GM23338 (cell line): ENCODE measurements around the gene B4GALT6. TPM values are rescaled to one million over a fixed set of nuclear protein-coding genes. Genes with fewer than 3 reads are reported as not detected.
A peak's percentile ranks its signal among the peaks of the same experiment; 100 is the strongest.

Source experiments
- ATAC-seq: fragments of 200-7000 bp; cut with Tn5 transposase; 3 replicates; pipeline ENCODE4 v1.9.1; 2020
- DNase-seq: peaks from one replicate; pipeline ENCODE4 v3.0.0-alpha.2; 2015; ENCODE audit warnings: low spot score
- H2AFZ ChIP-seq: fragments of 200-600 bp; sonication (generic); 2 replicates; pipeline ENCODE4 v1.8.0; 2016; ENCODE audit warnings: antibody characterized with exemption, mild to moderate bottlenecking, moderate library complexity
- H3F3A ChIP-seq: fragments of 200-600 bp; sonication (generic); replicated peaks from 2 replicates; pipeline ENCODE4 v1.8.0; 2017; ENCODE audit warnings: antibody characterized with exemption, mixed run types, low read depth
- H3K27ac ChIP-seq: fragments of 200-600 bp; sonication (generic); 2 replicates; pipeline ENCODE4 v1.6.1; 2016; ENCODE audit warnings: low read depth
- H3K27me3 ChIP-seq: fragments of 200-600 bp; sonication (generic); 2 replicates; pipeline ENCODE4 v1.8.0; 2016; ENCODE audit warnings: mild to moderate bottlenecking, mixed run types, moderate library complexity; ENCODE audit not compliant: insufficient read depth
- H3K36me3 ChIP-seq: fragments of 200-600 bp; sonication (generic); 2 replicates; pipeline ENCODE4 v1.8.0; 2016; ENCODE audit warnings: mild to moderate bottlenecking; ENCODE audit not compliant: insufficient read depth
- H3K4me1 ChIP-seq: fragments of 200-600 bp; sonication (generic); 2 replicates; pipeline ENCODE4 v1.8.0; 2016; ENCODE audit warnings: mild to moderate bottlenecking, moderate library complexity; ENCODE audit not compliant: insufficient read depth
- H3K4me2 ChIP-seq: fragments of 200-600 bp; sonication (generic); 2 replicates; pipeline ENCODE4 v1.7.1; 2017; ENCODE audit warnings: mixed run types
- H3K4me3 ChIP-seq: fragments of 200-600 bp; sonication (generic); 2 replicates; pipeline ENCODE4 v1.6.1; 2016; ENCODE audit warnings: mixed run types
- H3K79me2 ChIP-seq: fragments of 200-600 bp; sonication (generic); replicated peaks from 2 replicates; pipeline ENCODE4 v1.8.0; 2017; ENCODE audit warnings: mild to moderate bottlenecking; ENCODE audit not compliant: insufficient read depth
- H3K9me2 ChIP-seq: fragments of 200-600 bp; sonication (generic); 2 replicates; pipeline ENCODE4 v1.8.0; 2017; ENCODE audit not compliant: insufficient read depth
- H4K20me1 ChIP-seq: fragments of 200-600 bp; sonication (generic); replicated peaks from 2 replicates; pipeline ENCODE4 v1.8.0; 2017; ENCODE audit warnings: mild to moderate bottlenecking; ENCODE audit not compliant: insufficient read depth
- H3K27ac Mint-ChIP-seq: 2 replicates; pipeline ENCODE4 v1.8.0; 2020; ENCODE audit warnings: inconsistent platforms, mild to moderate bottlenecking, moderate library complexity, mixed read lengths
- H3K27me3 Mint-ChIP-seq: 3 replicates; pipeline ENCODE4 v1.8.0; 2022; ENCODE audit warnings: low read depth, mild to moderate bottlenecking, moderate library complexity, mixed read lengths, inconsistent platforms; ENCODE audit not compliant: insufficient read depth, poor library complexity
- H3K36me3 Mint-ChIP-seq: 3 replicates; pipeline ENCODE4 v1.8.0; 2021; ENCODE audit warnings: low read depth, mild to moderate bottlenecking, inconsistent platforms, moderate library complexity, mixed read lengths
- H3K4me1 Mint-ChIP-seq: 3 replicates; pipeline ENCODE4 v1.8.0; 2020; ENCODE audit warnings: mild to moderate bottlenecking, inconsistent platforms, mixed read lengths
- H3K4me3 Mint-ChIP-seq: 3 replicates; pipeline ENCODE4 v1.8.0; 2021; ENCODE audit warnings: moderate library complexity, mild to moderate bottlenecking, inconsistent platforms, mixed read lengths
- H3K9me3 Mint-ChIP-seq: 3 replicates; pipeline ENCODE4 v1.8.0; 2020; ENCODE audit warnings: moderate library complexity, mild to moderate bottlenecking, inconsistent platforms, mixed read lengths
- EZH2phosphoT487 ChIP-seq: fragments of 200-600 bp; sonication (generic); IDR thresholded peaks from one replicate; pipeline ENCODE4 v1.8.1; 2018; ENCODE audit warnings: antibody characterized with exemption; ENCODE audit not compliant: unreplicated experiment
- NANOG ChIP-seq: IDR thresholded peaks from 2 replicates; pipeline ENCODE4 v1.6.1; 2016; ENCODE audit warnings: antibody characterized with exemption, borderline replicate concordance
- ZNF114 ChIP-seq: fragments of 250-450 bp; sonication (Bioruptor Pico); IDR thresholded peaks from 2 replicates; pipeline ENCODE4 v1.5.0; 2020; ENCODE audit warnings: mild to moderate bottlenecking, moderate library complexity
- ZNF331 ChIP-seq: fragments of 250-450 bp; sonication (Bioruptor Pico); IDR thresholded peaks from 2 replicates; pipeline ENCODE4 v1.5.0; 2020; ENCODE audit warnings: low read depth, mild to moderate bottlenecking, moderate library complexity
- polyA plus RNA-seq: library from polyadenylated mRNA; unstranded; fragments of >200 nt; fragmentation: Nextera tagmentation; extraction: Ambion mirVana; gene quantifications from 2 replicates; pipeline ENCODE4 v1.2.1, GENCODE V29; 2016
- total RNA-seq: library from RNA; depleted of rRNA; stranded (reverse); fragments of >200 nt; shearing (Covaris generic); gene quantifications from 2 replicates; pipeline ENCODE4 v1.2.3, GENCODE V29; 2014
- TF ChIP-seq, protein P1 (sequence below): fragments of 250-450 bp; sonication (Bioruptor Pico); IDR thresholded peaks from 2 replicates; pipeline ENCODE4 v1.5.0; 2020; ENCODE audit warnings: mild to moderate bottlenecking, moderate library complexity
- TF ChIP-seq, protein P2 (sequence below): IDR thresholded peaks from one replicate; pipeline ENCODE4 v1.6.1; 2018; ENCODE audit warnings: antibody characterized with exemption; ENCODE audit not compliant: unreplicated experiment

B4GALT6 gene
- total and polyA plus RNA-seq, 2 experiments from 2014 or later: 14.8 to 33.8 TPM

DNA sequence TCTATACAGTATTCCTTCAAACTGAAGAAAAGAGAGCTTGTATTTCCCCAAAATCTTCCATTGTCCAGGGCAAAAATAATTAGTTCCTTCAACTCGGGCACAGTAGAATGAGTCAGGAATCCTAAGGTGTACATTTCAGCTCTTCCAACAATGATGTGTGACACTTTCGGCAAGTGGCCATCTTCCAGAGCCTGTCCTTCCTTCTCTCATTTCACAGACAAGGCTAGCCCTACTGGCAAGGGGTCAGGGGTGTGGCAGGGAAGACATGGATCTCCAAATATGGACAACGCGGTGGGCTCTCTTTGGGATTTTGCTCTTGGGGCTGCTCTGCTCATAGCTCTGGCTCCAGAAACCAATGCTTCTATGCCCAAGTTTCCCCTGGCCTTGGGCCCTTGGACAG, 6.0 kb downstream of the B4GALT6 start (continued):
- TF ChIP-seq, protein P1, sequence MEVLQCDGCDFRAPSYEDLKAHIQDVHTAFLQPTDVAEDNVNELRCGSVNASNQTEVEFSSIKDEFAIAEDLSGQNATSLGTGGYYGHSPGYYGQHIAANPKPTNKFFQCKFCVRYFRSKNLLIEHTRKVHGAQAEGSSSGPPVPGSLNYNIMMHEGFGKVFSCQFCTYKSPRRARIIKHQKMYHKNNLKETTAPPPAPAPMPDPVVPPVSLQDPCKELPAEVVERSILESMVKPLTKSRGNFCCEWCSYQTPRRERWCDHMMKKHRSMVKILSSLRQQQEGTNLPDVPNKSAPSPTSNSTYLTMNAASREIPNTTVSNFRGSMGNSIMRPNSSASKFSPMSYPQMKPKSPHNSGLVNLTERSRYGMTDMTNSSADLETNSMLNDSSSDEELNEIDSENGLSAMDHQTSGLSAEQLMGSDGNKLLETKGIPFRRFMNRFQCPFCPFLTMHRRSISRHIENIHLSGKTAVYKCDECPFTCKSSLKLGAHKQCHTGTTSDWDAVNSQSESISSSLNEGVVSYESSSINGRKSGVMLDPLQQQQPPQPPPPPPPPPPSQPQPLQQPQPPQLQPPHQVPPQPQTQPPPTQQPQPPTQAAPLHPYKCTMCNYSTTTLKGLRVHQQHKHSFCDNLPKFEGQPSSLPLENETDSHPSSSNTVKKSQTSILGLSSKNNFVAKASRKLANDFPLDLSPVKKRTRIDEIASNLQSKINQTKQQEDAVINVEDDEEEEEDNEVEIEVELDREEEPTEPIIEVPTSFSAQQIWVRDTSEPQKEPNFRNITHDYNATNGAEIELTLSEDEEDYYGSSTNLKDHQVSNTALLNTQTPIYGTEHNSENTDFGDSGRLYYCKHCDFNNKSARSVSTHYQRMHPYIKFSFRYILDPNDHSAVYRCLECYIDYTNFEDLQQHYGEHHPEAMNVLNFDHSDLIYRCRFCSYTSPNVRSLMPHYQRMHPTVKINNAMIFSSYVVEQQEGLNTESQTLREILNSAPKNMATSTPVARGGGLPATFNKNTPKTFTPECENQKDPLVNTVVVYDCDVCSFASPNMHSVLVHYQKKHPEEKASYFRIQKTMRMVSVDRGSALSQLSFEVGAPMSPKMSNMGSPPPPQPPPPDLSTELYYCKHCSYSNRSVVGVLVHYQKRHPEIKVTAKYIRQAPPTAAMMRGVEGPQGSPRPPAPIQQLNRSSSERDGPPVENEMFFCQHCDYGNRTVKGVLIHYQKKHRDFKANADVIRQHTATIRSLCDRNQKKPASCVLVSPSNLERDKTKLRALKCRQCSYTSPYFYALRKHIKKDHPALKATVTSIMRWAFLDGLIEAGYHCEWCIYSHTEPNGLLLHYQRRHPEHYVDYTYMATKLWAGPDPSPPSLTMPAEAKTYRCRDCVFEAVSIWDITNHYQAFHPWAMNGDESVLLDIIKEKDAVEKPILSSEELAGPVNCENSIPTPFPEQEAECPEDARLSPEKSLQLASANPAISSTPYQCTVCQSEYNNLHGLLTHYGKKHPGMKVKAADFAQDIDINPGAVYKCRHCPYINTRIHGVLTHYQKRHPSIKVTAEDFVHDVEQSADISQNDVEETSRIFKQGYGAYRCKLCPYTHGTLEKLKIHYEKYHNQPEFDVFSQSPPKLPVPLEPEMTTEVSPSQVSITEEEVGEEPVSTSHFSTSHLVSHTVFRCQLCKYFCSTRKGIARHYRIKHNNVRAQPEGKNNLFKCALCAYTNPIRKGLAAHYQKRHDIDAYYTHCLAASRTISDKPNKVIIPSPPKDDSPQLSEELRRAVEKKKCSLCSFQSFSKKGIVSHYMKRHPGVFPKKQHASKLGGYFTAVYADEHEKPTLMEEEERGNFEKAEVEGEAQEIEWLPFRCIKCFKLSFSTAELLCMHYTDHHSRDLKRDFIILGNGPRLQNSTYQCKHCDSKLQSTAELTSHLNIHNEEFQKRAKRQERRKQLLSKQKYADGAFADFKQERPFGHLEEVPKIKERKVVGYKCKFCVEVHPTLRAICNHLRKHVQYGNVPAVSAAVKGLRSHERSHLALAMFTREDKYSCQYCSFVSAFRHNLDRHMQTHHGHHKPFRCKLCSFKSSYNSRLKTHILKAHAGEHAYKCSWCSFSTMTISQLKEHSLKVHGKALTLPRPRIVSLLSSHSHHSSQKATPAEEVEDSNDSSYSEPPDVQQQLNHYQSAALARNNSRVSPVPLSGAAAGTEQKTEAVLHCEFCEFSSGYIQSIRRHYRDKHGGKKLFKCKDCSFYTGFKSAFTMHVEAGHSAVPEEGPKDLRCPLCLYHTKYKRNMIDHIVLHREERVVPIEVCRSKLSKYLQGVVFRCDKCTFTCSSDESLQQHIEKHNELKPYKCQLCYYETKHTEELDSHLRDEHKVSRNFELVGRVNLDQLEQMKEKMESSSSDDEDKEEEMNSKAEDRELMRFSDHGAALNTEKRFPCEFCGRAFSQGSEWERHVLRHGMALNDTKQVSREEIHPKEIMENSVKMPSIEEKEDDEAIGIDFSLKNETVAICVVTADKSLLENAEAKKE (CRISPR knock-in tag): no peak
- TF ChIP-seq EZH2phosphoT487 (no peak), ZNF114 (CRISPR knock-in tag) (no peak), NANOG (no peak)

DNA sequence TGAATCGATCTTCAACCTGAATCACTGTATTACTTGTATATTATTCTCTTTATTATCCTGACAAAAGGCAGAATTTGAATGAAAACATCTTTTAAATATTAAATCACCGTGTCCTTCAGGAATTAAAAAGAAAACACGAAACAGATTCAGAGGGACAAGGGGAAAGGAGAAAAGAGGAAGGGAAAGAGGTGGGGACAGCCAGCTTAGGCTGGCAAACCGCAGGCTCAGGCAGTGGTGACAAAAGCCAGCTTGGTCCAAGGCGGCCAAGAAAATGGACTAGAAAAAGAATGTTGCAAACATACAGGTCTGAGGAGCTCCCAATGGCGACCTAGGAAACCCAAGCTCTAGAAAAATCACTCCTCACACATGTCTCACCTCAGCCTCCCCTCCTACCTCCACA, 6.8 kb downstream of the B4GALT6 start:
- H2AFZ ChIP-seq: no peak overlapping the region
- H3K9me3 Mint-ChIP-seq: no peaks in the 10 kb centered on the region
- ATAC-seq (peak; percentile 16; the same call in 2 of the 3 replicates), DNase-seq (no peak)
- peaks cover 81% of the 10 kb centered on the region for H3K4me1 ChIP-seq
- peak overlapping the region; percentile 74 for H3K27ac Mint-ChIP-seq
- H3K79me2 ChIP-seq: peaks cover 92% of the 10 kb centered on the region
- no peaks in the 10 kb centered on the region for H3K36me3 Mint-ChIP-seq
- H3K27me3 ChIP-seq: no peaks in the 10 kb centered on the region
- H3K36me3 ChIP-seq: no peaks in the 10 kb centered on the region
- H3K9me2 ChIP-seq: no peaks in the 10 kb centered on the region; the same call in 1 of the 2 replicates
- H3K4me2 ChIP-seq: peak overlapping the region; percentile 6; the same call in 1 of the 2 replicates
- no peaks in the 10 kb centered on the region for H3K27me3 Mint-ChIP-seq
- H3K4me1 Mint-ChIP-seq: peaks cover 55% of the 10 kb centered on the region
- H4K20me1 ChIP-seq: peaks cover 4% of the 10 kb centered on the region; the same call in 1 of the 2 replicates
- peak overlapping the region; percentile 53 for H3K27ac ChIP-seq
- H3K4me3 ChIP-seq: no peak overlapping the region
- no peaks in the 10 kb centered on the region for H3F3A ChIP-seq
- H3K4me3 Mint-ChIP-seq: no peak overlapping the region
- TF ChIP-seq ZNF331 (CRISPR knock-in tag): no peak
- TF ChIP-seq, protein P1 (CRISPR knock-in tag): no peak
- TF ChIP-seq, protein P2, sequence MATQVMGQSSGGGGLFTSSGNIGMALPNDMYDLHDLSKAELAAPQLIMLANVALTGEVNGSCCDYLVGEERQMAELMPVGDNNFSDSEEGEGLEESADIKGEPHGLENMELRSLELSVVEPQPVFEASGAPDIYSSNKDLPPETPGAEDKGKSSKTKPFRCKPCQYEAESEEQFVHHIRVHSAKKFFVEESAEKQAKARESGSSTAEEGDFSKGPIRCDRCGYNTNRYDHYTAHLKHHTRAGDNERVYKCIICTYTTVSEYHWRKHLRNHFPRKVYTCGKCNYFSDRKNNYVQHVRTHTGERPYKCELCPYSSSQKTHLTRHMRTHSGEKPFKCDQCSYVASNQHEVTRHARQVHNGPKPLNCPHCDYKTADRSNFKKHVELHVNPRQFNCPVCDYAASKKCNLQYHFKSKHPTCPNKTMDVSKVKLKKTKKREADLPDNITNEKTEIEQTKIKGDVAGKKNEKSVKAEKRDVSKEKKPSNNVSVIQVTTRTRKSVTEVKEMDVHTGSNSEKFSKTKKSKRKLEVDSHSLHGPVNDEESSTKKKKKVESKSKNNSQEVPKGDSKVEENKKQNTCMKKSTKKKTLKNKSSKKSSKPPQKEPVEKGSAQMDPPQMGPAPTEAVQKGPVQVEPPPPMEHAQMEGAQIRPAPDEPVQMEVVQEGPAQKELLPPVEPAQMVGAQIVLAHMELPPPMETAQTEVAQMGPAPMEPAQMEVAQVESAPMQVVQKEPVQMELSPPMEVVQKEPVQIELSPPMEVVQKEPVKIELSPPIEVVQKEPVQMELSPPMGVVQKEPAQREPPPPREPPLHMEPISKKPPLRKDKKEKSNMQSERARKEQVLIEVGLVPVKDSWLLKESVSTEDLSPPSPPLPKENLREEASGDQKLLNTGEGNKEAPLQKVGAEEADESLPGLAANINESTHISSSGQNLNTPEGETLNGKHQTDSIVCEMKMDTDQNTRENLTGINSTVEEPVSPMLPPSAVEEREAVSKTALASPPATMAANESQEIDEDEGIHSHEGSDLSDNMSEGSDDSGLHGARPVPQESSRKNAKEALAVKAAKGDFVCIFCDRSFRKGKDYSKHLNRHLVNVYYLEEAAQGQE: no peak
